Endothelial cell (in vitro differentiated cells): Measurements from ENCODE around the gene PSMD7. TPM values are rescaled to one million over a fixed set of nuclear protein-coding genes. Genes with fewer than 3 reads are reported as not detected.

Experiments
- DNase-seq: peaks from one replicate; pipeline ENCODE4 v3.0.0; 2021; ENCODE audit warnings: low spot score
- H3K27ac Mint-ChIP-seq: one replicate; pipeline ENCODE4 v1.8.0; 2021; ENCODE audit warnings: mixed read lengths, inconsistent platforms; ENCODE audit not compliant: unreplicated experiment
- H3K27me3 Mint-ChIP-seq: one replicate; pipeline ENCODE4 v1.8.0; 2021; ENCODE audit warnings: mild to moderate bottlenecking, moderate library complexity, mixed read lengths, inconsistent platforms; ENCODE audit not compliant: unreplicated experiment
- H3K36me3 Mint-ChIP-seq: one replicate; pipeline ENCODE4 v1.8.0; 2021; ENCODE audit warnings: mild to moderate bottlenecking, low read depth, mixed read lengths, inconsistent platforms; ENCODE audit not compliant: unreplicated experiment
- H3K4me1 Mint-ChIP-seq: one replicate; pipeline ENCODE4 v1.8.0; 2021; ENCODE audit warnings: mild to moderate bottlenecking, mixed read lengths, inconsistent platforms; ENCODE audit not compliant: unreplicated experiment
- H3K4me3 Mint-ChIP-seq: one replicate; pipeline ENCODE4 v1.8.0; 2021; ENCODE audit warnings: mild to moderate bottlenecking, mixed read lengths, inconsistent platforms; ENCODE audit not compliant: unreplicated experiment
- H3K9me3 Mint-ChIP-seq: one replicate; pipeline ENCODE4 v1.8.0; 2021; ENCODE audit warnings: mixed read lengths, inconsistent platforms; ENCODE audit not compliant: unreplicated experiment
- CTCF ChIP-seq: fragments of 200-600 bp; sonication (generic); IDR thresholded peaks from one replicate; pipeline ENCODE4 v1.5.0; 2021; ENCODE audit warnings: antibody characterized with exemption; ENCODE audit not compliant: unreplicated experiment
- total RNA-seq: library from RNA; stranded (reverse); fragmentation: NEBNext Ultra II Directional; extraction: Animal tissue kit (Norgen Biotek cat#: 25700); gene quantifications from one replicate; pipeline ENCODE4 v1.2.1, GENCODE V29; 2021; ENCODE audit not compliant: unreplicated experiment

PSMD7 gene
- total RNA-seq, 1 donor from 2014 or later, result 82.4 TPM

GRCh38 chr16:74305978-74306784 lies 9.6 kb downstream of the PSMD7 start:
- no peak overlapping the region for H3K4me3 Mint-ChIP-seq
- peaks cover 37% of the 10 kb centered on the region for H3K36me3 Mint-ChIP-seq
- H3K27ac Mint-ChIP-seq, result peak overlapping the region; percentile 1
- H3K27me3 Mint-ChIP-seq, result peaks cover 2% of the 10 kb centered on the region
- TF ChIP-seq CTCF, result no peak
- no peak for DNase-seq
- H3K9me3 Mint-ChIP-seq, result no peaks in the 10 kb centered on the region
- H3K4me1 Mint-ChIP-seq, result no peaks in the 10 kb centered on the region

DNA sequence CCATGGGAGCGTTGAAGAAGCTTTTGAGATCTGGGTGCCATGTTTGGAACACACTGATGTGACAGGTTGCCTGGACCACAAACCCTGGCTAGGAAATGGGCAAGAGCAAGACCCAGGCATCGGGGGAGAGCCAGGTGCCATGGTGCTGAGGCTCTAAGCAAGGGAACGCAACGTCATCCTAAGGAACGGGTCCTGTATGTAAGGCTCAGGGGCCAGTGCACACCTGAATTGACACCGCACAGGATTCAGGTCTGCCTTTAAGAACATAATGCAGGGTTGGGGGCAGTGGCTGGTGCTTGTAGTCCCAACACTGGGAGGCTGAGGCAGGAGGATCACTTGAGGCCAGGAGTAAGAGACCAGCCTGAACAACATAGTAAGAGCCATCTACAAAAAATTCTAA lies 10.8 kb downstream of the PSMD7 start:
- H3K27me3 Mint-ChIP-seq, result peaks cover 2% of the 10 kb centered on the region
- H3K4me3 Mint-ChIP-seq, result no peak overlapping the region
- no peaks in the 10 kb centered on the region for H3K9me3 Mint-ChIP-seq
- H3K36me3 Mint-ChIP-seq, result peaks cover 28% of the 10 kb centered on the region
- H3K27ac Mint-ChIP-seq, result no peak overlapping the region
- no peaks in the 10 kb centered on the region for H3K4me1 Mint-ChIP-seq
- TF ChIP-seq CTCF, result no peak
- no peak for DNase-seq

- H3K27ac Mint-ChIP-seq, result no peak overlapping the region
- TF ChIP-seq CTCF, result peak; percentile 76
These were observed 13.5 kb downstream of the PSMD7 start for GRCh38 chr16:74309789-74310781.

GRCh38 chr16:74315059-74315458 lies 18.4 kb downstream of the PSMD7 start:
- no peak for TF ChIP-seq CTCF
- H3K36me3 Mint-ChIP-seq, result peaks cover 22% of the 10 kb centered on the region
- H3K9me3 Mint-ChIP-seq, result no peaks in the 10 kb centered on the region

More at GRCh38 chr16:74309789-74310781, 13.5 kb downstream of the PSMD7 start:
- peaks cover 11% of the 10 kb centered on the region for H3K27me3 Mint-ChIP-seq
- H3K36me3 Mint-ChIP-seq, result peaks cover 31% of the 10 kb centered on the region
- no peak overlapping the region for H3K4me3 Mint-ChIP-seq
- DNase-seq, result peak; percentile 14
- no peaks in the 10 kb centered on the region for H3K9me3 Mint-ChIP-seq
- H3K4me1 Mint-ChIP-seq, result no peaks in the 10 kb centered on the region

More at GRCh38 chr16:74315059-74315458, 18.4 kb downstream of the PSMD7 start:
- no peak for DNase-seq
- peak overlapping the region; percentile 8 for H3K27ac Mint-ChIP-seq
- peaks cover 9% of the 10 kb centered on the region for H3K27me3 Mint-ChIP-seq
- peak overlapping the region; percentile 5 for H3K4me3 Mint-ChIP-seq
- no peaks in the 10 kb centered on the region for H3K4me1 Mint-ChIP-seq
